ENCODE measurements around the gene IMP3. TPM values are rescaled to one million over a fixed set of nuclear protein-coding genes. Genes with fewer than 3 reads are reported as not detected.

The IMP3 gene
- total and polyA plus RNA-seq, 9 of the 15 experiments (the other 6 are each of a cell fraction or from before 2014, with no cell fraction given): 14.5 to 160 (median 74.4) TPM

DNA sequence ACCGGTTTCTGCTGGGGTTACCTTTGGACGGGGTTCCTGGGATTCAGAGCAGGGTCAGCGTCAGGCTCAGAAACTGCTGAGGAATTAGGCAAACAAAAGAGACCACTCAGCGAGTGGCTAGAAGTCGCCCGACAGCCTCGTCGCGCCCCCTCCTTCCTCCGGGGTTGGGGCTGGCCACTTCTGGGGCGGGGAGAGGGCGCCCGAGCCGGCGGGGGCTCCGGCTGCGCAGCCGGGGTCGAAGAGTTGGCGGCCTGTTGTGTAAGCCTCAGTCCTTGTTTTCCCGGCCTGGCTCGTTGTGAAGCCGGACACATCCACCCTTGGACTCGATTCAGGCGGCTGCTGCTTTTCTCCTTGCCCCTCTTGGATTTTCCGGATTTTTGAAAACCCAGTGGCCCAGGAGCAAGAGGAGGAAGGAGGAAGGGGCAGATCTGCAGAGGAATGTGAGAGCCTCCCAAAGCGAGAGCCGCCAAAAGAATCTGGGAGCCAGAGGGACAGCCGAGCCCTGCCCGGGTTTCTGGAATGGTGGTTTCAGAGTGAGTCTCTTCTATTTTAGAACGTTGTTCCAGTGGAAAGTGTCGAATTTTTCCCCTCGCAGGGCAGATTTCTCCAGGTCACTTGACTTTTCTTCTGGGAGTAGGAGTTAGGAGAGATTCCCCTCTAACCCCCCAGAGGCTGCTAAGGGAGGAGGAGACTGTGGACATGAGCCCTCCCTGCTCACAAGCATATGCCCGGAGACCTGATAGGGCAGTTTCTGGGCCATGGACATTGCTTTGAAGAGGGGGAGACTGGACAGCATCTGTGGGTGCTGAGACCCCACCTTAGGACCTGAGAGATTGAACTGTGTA is 8.4 kb upstream of the IMP3 start (continued):
- TF ChIP-seq, protein P1, sequence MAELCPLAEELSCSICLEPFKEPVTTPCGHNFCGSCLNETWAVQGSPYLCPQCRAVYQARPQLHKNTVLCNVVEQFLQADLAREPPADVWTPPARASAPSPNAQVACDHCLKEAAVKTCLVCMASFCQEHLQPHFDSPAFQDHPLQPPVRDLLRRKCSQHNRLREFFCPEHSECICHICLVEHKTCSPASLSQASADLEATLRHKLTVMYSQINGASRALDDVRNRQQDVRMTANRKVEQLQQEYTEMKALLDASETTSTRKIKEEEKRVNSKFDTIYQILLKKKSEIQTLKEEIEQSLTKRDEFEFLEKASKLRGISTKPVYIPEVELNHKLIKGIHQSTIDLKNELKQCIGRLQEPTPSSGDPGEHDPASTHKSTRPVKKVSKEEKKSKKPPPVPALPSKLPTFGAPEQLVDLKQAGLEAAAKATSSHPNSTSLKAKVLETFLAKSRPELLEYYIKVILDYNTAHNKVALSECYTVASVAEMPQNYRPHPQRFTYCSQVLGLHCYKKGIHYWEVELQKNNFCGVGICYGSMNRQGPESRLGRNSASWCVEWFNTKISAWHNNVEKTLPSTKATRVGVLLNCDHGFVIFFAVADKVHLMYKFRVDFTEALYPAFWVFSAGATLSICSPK (IDR thresholded peaks at IDR 0.05; ENCODE audit: borderline replicate concordance): no peak
- TF ChIP-seq DPF2 (IDR thresholded peaks at IDR 0.05) (0 out of 2 replicates have a peak, but pooled peaks have one; percentile 36), POLR2A (conservative IDR thresholded peaks at IDR 0.05) (0 out of 2 replicates have a peak, but pooled peaks have one; percentile 7), ZNF184 (CRISPR knock-in tag; IDR thresholded peaks at IDR 0.05) (no peak), ZNF668 (CRISPR knock-in tag; IDR thresholded peaks at IDR 0.05) (0 out of 2 replicates have a peak, but pooled peaks have one; percentile 22), HDGF (IDR thresholded peaks at IDR 0.05) (no peak), ZBTB40 (IDR thresholded peaks at IDR 0.05) (0 out of 2 replicates have a peak, but pooled peaks have one; percentile 32), ZBTB40 (CRISPR knock-in tag; IDR thresholded peaks at IDR 0.05) (no peak), USF2 (CRISPR knock-in tag; IDR thresholded peaks at IDR 0.05) (no peak), SIN3A (IDR thresholded peaks at IDR 0.05; ENCODE audit: borderline replicate concordance in 2 of 2, control insufficient read depth in 1 of 2, low read depth in 2 of 2, low read length in 2 of 2) (peak; percentile 22 to 32; a peak in 2 of 4 replicates)
- TF ChIP-seq, protein P2, sequence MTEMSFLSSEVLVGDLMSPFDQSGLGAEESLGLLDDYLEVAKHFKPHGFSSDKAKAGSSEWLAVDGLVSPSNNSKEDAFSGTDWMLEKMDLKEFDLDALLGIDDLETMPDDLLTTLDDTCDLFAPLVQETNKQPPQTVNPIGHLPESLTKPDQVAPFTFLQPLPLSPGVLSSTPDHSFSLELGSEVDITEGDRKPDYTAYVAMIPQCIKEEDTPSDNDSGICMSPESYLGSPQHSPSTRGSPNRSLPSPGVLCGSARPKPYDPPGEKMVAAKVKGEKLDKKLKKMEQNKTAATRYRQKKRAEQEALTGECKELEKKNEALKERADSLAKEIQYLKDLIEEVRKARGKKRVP (CRISPR knock-in tag; IDR thresholded peaks at IDR 0.05): no peak
- TF ChIP-seq, protein P3, sequence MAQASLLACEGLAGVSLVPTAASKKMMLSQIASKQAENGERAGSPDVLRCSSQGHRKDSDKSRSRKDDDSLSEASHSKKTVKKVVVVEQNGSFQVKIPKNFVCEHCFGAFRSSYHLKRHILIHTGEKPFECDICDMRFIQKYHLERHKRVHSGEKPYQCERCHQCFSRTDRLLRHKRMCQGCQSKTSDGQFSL (CRISPR knock-in tag; IDR thresholded peaks at IDR 0.05): no peak
- TF ChIP-seq, protein P3 (tag; IDR thresholded peaks at IDR 0.05): no peak
